ENCODE data around the gene STC2.

- no peak for TF ChIP-seq SIN3A (conservative IDR thresholded peaks at IDR 0.05 in 1 of 2, IDR thresholded peaks at IDR 0.05 in 1 of 2; ENCODE audit: low read depth in 1 of 2, low read length in 2 of 2)
- TF ChIP-seq CTCF (IDR thresholded peaks at IDR 0.05; ENCODE audit: control extremely low read depth in 1 of 3, insufficient read depth in 1 of 3, low read depth in 1 of 3, low read length in 3 of 3), result no peak
- TF ChIP-seq EZH2 (IDR thresholded peaks at IDR 0.05; ENCODE audit: low read depth, low read length, severe bottlenecking), result no peak
- TF ChIP-seq PHF8 (conservative IDR thresholded peaks at IDR 0.05; ENCODE audit: low read depth, low read length), result no peak
- no peak for TF ChIP-seq FOSL1 (IDR thresholded peaks at IDR 0.05; ENCODE audit: insufficient read depth, low read depth, low read length)
- no peak for TF ChIP-seq NRF1 (IDR thresholded peaks at IDR 0.05; ENCODE audit: low read depth, low read length)
Observed at GRCh38 chr5:173282916-173283315, 45.3 kb downstream of the STC2 start.
